ENCODE data around the gene CNOT6L. TPM values are rescaled to one million over a fixed set of nuclear protein-coding genes. Genes with fewer than 3 reads are reported as not detected.
A peak's percentile ranks its signal among the peaks of the same experiment; 100 is the strongest.

Gene CNOT6L
- polyA plus RNA-seq, 1 donor from 2014 or later, result 14.4 TPM

DNA sequence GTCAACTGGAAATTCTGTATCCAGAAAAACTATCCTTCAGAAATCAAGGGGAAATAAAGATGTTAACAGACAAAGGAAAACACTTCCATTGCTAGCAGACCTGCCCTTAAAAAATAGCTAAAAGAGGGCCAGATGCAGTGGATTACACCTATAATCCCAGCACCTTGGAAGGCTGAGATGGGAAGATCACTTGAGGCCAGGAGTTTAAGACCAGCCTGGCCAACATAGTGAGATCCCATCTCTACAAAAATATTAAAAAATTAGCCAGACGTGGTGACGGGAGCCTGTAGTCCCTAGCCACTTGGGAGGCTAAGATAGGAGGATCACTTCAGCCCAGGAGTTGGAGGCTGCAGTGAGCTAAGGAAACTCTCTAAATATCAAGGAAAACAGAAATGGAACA, 67.4 kb downstream of the CNOT6L start:
- Histone ChIP-seq H3K9me3 (ENCODE audit: low read length) (peaks cover 6% of the 10 kb centered on the region), H3F3A (ENCODE audit: insufficient read depth, low read length, poor library complexity, severe bottlenecking) (no peaks in the 10 kb centered on the region), H3K9me2 (ENCODE audit: insufficient read depth, low read length) (no peaks in the 10 kb centered on the region), H3K27ac (ENCODE audit: low read length) (no peak overlapping the region), H3K36me3 (ENCODE audit: insufficient read depth, low read length) (no peaks in the 10 kb centered on the region), H3K9ac (ENCODE audit: low read length) (no peak overlapping the region), H3K27me3 (ENCODE audit: insufficient read depth, low read depth, low read length) (no peaks in the 10 kb centered on the region), H3K79me2 (replicated peaks; ENCODE audit: insufficient read depth, low read length) (no peaks in the 10 kb centered on the region), H2AFZ (ENCODE audit: low read depth, low read length) (no peak overlapping the region), H4K20me1 (ENCODE audit: insufficient read depth) (no peaks in the 10 kb centered on the region), H3K4me2 (ENCODE audit: low read length) (no peak overlapping the region), H3K4me3 (ENCODE audit: low read length) (no peak overlapping the region)
- TF ChIP-seq POLR2AphosphoS5 (IDR thresholded peaks at IDR 0.05) (no peak), TAF1 (IDR thresholded peaks at IDR 0.05; ENCODE audit: low read depth) (no peak), RAD21 (conservative IDR thresholded peaks at IDR 0.05) (no peak), EP300 (conservative IDR thresholded peaks at IDR 0.05; ENCODE audit: poor library complexity, severe bottlenecking) (no peak), SMC3 (conservative IDR thresholded peaks at IDR 0.05; ENCODE audit: poor library complexity) (no peak), CTCF (IDR thresholded peaks at IDR 0.05; ENCODE audit: poor library complexity, severe bottlenecking) (no peak), MXI1 (conservative IDR thresholded peaks at IDR 0.05; ENCODE audit: poor library complexity, severe bottlenecking) (no peak), EZH2 (IDR thresholded peaks at IDR 0.05; ENCODE audit: borderline replicate concordance, insufficient read depth, low read length, poor library complexity, severe bottlenecking) (no peak)
- TF ChIP-seq, protein P1, sequence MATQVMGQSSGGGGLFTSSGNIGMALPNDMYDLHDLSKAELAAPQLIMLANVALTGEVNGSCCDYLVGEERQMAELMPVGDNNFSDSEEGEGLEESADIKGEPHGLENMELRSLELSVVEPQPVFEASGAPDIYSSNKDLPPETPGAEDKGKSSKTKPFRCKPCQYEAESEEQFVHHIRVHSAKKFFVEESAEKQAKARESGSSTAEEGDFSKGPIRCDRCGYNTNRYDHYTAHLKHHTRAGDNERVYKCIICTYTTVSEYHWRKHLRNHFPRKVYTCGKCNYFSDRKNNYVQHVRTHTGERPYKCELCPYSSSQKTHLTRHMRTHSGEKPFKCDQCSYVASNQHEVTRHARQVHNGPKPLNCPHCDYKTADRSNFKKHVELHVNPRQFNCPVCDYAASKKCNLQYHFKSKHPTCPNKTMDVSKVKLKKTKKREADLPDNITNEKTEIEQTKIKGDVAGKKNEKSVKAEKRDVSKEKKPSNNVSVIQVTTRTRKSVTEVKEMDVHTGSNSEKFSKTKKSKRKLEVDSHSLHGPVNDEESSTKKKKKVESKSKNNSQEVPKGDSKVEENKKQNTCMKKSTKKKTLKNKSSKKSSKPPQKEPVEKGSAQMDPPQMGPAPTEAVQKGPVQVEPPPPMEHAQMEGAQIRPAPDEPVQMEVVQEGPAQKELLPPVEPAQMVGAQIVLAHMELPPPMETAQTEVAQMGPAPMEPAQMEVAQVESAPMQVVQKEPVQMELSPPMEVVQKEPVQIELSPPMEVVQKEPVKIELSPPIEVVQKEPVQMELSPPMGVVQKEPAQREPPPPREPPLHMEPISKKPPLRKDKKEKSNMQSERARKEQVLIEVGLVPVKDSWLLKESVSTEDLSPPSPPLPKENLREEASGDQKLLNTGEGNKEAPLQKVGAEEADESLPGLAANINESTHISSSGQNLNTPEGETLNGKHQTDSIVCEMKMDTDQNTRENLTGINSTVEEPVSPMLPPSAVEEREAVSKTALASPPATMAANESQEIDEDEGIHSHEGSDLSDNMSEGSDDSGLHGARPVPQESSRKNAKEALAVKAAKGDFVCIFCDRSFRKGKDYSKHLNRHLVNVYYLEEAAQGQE (IDR thresholded peaks at IDR 0.05; ENCODE audit: borderline replicate concordance), result no peak

GRCh38 chr4:77745792-77746191, 73.4 kb downstream of the CNOT6L start:
- H3K4me2 ChIP-seq (ENCODE audit: low read length), result no peak overlapping the region
- H2AFZ ChIP-seq (ENCODE audit: low read depth, low read length), result no peak overlapping the region
- H3K27me3 ChIP-seq (ENCODE audit: insufficient read depth, low read depth, low read length), result no peaks in the 10 kb centered on the region
- H3K79me2 ChIP-seq (replicated peaks; ENCODE audit: insufficient read depth, low read length), result no peaks in the 10 kb centered on the region
- H3F3A ChIP-seq (ENCODE audit: insufficient read depth, low read length, poor library complexity, severe bottlenecking), result no peaks in the 10 kb centered on the region
- no peaks in the 10 kb centered on the region for H4K20me1 ChIP-seq (ENCODE audit: insufficient read depth)
- no peak overlapping the region for H3K9ac ChIP-seq (ENCODE audit: low read length)
- TF ChIP-seq SMC3 (conservative IDR thresholded peaks at IDR 0.05; ENCODE audit: poor library complexity) (no peak), TAF1 (IDR thresholded peaks at IDR 0.05; ENCODE audit: low read depth) (no peak), EZH2 (IDR thresholded peaks at IDR 0.05; ENCODE audit: borderline replicate concordance, insufficient read depth, low read length, poor library complexity, severe bottlenecking) (no peak), MXI1 (conservative IDR thresholded peaks at IDR 0.05; ENCODE audit: poor library complexity, severe bottlenecking) (no peak), EP300 (conservative IDR thresholded peaks at IDR 0.05; ENCODE audit: poor library complexity, severe bottlenecking) (no peak), RAD21 (conservative IDR thresholded peaks at IDR 0.05) (no peak), POLR2AphosphoS5 (IDR thresholded peaks at IDR 0.05) (no peak), CTCF (IDR thresholded peaks at IDR 0.05; ENCODE audit: poor library complexity, severe bottlenecking) (no peak)
- TF ChIP-seq, protein P1 (IDR thresholded peaks at IDR 0.05; ENCODE audit: borderline replicate concordance), result no peak
- no peaks in the 10 kb centered on the region for H3K9me2 ChIP-seq (ENCODE audit: insufficient read depth, low read length)
- no peak overlapping the region for H3K4me3 ChIP-seq (ENCODE audit: low read length)
- H3K27ac ChIP-seq (ENCODE audit: low read length), result peak overlapping the region; percentile 19
- no peaks in the 10 kb centered on the region for H3K9me3 ChIP-seq (ENCODE audit: low read length)
- peaks cover 3% of the 10 kb centered on the region for H3K36me3 ChIP-seq (ENCODE audit: insufficient read depth, low read length)

Measured in neural cell (in vitro differentiated cells).